ENCODE results near the gene INTS11.

INTS11 gene

GRCh38 chr1:1322418-1322817 is 2.0 kb downstream of the INTS11 start:
- no peaks in the 10 kb centered on the region for H3K27me3 ChIP-seq (ENCODE audit: control insufficient read depth, insufficient read depth, low read length)
- H3K79me2 ChIP-seq, result peaks cover 22% of the 10 kb centered on the region
- no peak overlapping the region for H3K27ac ChIP-seq
- no peak overlapping the region for H3K4me2 ChIP-seq (ENCODE audit: low read length)
- no peak overlapping the region for H3K4me3 ChIP-seq (ENCODE audit: low read depth, low read length)
- no peaks in the 10 kb centered on the region for H3K9me3 ChIP-seq (ENCODE audit: control insufficient read depth, low read length)
- H3K4me1 ChIP-seq, result peaks cover 5% of the 10 kb centered on the region
- no peak overlapping the region for H2AFZ ChIP-seq
- TF ChIP-seq, protein P1, sequence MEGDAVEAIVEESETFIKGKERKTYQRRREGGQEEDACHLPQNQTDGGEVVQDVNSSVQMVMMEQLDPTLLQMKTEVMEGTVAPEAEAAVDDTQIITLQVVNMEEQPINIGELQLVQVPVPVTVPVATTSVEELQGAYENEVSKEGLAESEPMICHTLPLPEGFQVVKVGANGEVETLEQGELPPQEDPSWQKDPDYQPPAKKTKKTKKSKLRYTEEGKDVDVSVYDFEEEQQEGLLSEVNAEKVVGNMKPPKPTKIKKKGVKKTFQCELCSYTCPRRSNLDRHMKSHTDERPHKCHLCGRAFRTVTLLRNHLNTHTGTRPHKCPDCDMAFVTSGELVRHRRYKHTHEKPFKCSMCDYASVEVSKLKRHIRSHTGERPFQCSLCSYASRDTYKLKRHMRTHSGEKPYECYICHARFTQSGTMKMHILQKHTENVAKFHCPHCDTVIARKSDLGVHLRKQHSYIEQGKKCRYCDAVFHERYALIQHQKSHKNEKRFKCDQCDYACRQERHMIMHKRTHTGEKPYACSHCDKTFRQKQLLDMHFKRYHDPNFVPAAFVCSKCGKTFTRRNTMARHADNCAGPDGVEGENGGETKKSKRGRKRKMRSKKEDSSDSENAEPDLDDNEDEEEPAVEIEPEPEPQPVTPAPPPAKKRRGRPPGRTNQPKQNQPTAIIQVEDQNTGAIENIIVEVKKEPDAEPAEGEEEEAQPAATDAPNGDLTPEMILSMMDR (IDR thresholded peaks at IDR 0.05), result no peak
- no peaks in the 10 kb centered on the region for H3K36me3 ChIP-seq (ENCODE audit: control insufficient read depth, insufficient read depth, low read length)
- no peak overlapping the region for H3K9ac ChIP-seq

- no peak overlapping the region for H2AFZ ChIP-seq
- no peak overlapping the region for H3K27ac ChIP-seq
- H3K36me3 ChIP-seq (ENCODE audit: control insufficient read depth, insufficient read depth, low read length), result no peaks in the 10 kb centered on the region
- H3K4me2 ChIP-seq (ENCODE audit: low read length), result no peak overlapping the region
- peaks cover 5% of the 10 kb centered on the region for H3K4me1 ChIP-seq
- H3K4me3 ChIP-seq (ENCODE audit: low read depth, low read length), result no peak overlapping the region
- H3K9ac ChIP-seq, result no peak overlapping the region
- H3K27me3 ChIP-seq (ENCODE audit: control insufficient read depth, insufficient read depth, low read length), result no peaks in the 10 kb centered on the region
- H3K79me2 ChIP-seq, result peaks cover 22% of the 10 kb centered on the region
- no peaks in the 10 kb centered on the region for H3K9me3 ChIP-seq (ENCODE audit: control insufficient read depth, low read length)
- TF ChIP-seq, protein P1 (IDR thresholded peaks at IDR 0.05), result no peak
Observed at GRCh38 chr1:1321477-1321876, 3.0 kb downstream of the INTS11 start.

DNA sequence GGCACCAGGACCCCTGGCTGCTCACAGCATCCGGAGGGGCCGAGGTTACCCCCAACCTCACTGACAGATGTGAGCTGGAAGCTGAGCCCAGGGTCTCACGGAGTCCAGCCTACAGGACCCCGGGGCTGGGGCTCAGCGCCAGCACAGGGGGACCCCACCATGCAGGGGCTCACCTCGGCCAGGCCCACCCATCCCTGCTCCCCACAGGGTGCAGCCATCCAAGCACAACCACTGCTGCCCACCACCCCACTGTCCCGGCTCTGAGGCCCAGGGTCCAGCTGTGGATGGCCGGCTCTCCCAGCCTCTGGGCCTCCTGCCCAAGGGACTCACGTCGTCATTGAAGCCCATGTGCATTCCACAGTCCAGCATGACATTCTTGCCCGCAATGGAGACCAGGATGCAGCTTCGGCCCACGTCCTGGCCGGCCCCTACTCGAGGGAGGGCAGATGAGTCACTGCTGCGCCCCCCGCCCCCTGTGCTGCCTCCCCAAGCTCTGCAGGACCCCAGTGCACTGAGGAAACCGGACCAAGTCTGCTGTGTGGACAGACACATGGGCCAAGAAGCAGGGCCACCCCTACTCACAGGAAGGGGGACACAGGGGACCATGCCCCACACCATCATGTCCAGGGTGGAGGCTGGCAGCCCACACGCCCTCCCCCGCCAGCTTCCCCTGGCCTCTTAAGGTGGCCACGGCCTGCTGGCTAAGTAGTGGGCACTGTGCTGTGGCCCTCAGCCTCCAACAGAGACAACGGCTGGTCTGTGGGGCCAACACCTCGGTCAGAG is 3.6 kb downstream of the INTS11 start:
- no peak overlapping the region for H3K9ac ChIP-seq
- H3K4me2 ChIP-seq (ENCODE audit: low read length), result no peak overlapping the region
- H3K4me1 ChIP-seq, result peaks cover 2% of the 10 kb centered on the region

DNA sequence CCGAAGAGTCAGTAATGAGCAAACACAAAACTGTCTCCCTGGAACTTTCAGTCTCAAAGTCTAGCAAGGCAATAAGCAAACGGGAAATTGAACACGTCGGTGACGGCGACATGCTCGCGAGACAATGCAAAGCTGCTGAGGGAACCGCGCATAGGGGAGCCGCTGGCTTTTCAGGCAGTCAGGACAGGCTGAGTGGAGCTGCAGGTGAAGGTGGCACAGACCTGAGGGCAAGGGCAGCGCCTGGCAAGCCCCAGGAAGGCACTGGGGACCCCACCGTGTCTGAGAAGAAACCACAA is 4.9 kb downstream of the INTS11 start:
- Histone ChIP-seq H3K36me3 (ENCODE audit: control insufficient read depth, insufficient read depth, low read length) (no peaks in the 10 kb centered on the region), H3K4me2 (ENCODE audit: low read length) (no peak overlapping the region), H3K27ac (no peak overlapping the region), H3K27me3 (ENCODE audit: control insufficient read depth, insufficient read depth, low read length) (no peaks in the 10 kb centered on the region), H3K4me1 (no peaks in the 10 kb centered on the region), H3K4me3 (ENCODE audit: low read depth, low read length) (no peak overlapping the region), H3K79me2 (peaks cover 22% of the 10 kb centered on the region), H3K9ac (no peak overlapping the region), H2AFZ (no peak overlapping the region), H3K9me3 (ENCODE audit: control insufficient read depth, low read length) (no peaks in the 10 kb centered on the region)
- TF ChIP-seq, protein P1 (IDR thresholded peaks at IDR 0.05), result no peak

More for the DNA sequence above, 3.6 kb downstream of the INTS11 start:
- Histone ChIP-seq H3K79me2 (peaks cover 22% of the 10 kb centered on the region), H2AFZ (no peak overlapping the region), H3K27me3 (ENCODE audit: control insufficient read depth, insufficient read depth, low read length) (no peaks in the 10 kb centered on the region), H3K36me3 (ENCODE audit: control insufficient read depth, insufficient read depth, low read length) (no peaks in the 10 kb centered on the region), H3K27ac (no peak overlapping the region), H3K4me3 (ENCODE audit: low read depth, low read length) (no peak overlapping the region), H3K9me3 (ENCODE audit: control insufficient read depth, low read length) (no peaks in the 10 kb centered on the region)
- TF ChIP-seq, protein P1 (IDR thresholded peaks at IDR 0.05), result no peak

All from parathyroid adenoma (tissue), 2 donors.